GM19455 (cell line): ENCODE results near the gene RASA3.

ENCODE experiments used
- ATAC-seq: cut with Tn5 transposase; IDR thresholded peaks from one replicate; pipeline ENCODE4 v1.9.1; 2021; ENCODE audit not compliant: unreplicated experiment

RASA3 gene

DNA sequence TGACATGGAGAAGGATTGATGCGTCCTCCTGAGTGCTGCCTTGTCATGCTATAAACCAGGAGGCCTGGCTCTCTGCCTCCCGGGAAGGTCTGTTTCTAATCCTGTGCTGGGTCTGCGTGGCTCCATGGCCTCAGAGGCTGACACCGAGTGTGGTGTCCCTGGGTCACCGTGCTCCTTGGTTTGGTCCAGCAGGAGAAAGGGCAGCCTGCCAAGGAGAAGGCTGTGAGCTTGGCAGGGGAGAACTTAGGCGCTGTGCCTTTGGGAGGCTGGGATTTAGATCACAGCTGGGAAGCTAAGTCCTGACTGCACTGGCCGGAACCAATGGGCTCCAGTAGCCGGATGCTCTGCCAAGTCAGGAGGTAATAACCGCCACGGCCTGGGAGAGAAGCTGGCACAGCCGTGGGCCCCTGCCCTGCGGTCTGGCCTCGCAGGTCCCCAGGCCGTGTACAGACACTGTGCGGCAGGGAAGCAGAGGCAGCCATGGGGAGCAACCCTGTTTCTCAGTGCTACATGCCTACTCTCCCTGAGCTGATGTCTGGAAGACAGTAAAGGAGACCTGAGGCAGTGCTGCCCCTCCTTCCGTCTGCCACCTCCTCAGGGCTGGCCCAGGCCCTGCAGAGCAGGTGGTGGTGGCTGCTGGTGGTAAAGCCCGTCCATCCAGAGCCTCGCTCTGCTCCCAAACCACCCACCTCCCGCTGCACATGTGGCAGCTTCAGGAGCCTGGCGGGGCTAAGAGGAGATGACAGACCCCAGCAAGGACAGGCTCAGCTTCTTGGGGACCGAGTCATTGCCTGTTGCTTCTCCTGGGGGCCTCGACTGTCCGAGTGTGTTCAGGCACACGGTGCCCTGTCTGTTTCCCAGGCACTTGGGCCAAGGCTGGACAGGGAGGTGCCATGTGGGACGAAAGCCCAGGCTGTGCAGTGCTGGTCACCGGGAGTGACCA, 203.5 kb downstream of the RASA3 start:
- no peak for ATAC-seq
